Measurements from ENCODE around the gene WDR70. TPM values are rescaled to one million over a fixed set of nuclear protein-coding genes. Genes with fewer than 3 reads are reported as not detected.
"Not testable (repeated sequence)": the region's sequence is repeated elsewhere in the genome, so short reads cannot be mapped to it uniquely, and the experiment has no call there.

WDR70 gene
- total RNA-seq, 1 experiment from 2014 or later: 31.3 TPM

GRCh38 chr5:37578176-37578575, 199.1 kb downstream of the WDR70 start:
- H3K27me3 Mint-ChIP-seq (ENCODE audit: insufficient read depth, unreplicated experiment): no peaks in the 10 kb centered on the region
- H3K27ac Mint-ChIP-seq (ENCODE audit: low read depth, unreplicated experiment): no peak overlapping the region
- DNase-seq (ENCODE audit: unreplicated experiment): no peak
- ChIA-PET CTCF (interaction anchor here (0.5 kb wide), 1 partner anchor 158 kb away, joined by 4 read pairs; no protein-coding TSS in a partner anchor), POLR2A (interaction anchor here (0.7 kb wide), 1 partner anchor 13 kb away, joined by 3 read pairs; no protein-coding TSS in a partner anchor)
- no peaks in the 10 kb centered on the region for H3K4me1 Mint-ChIP-seq (ENCODE audit: insufficient read depth, unreplicated experiment)
- TF ChIP-seq CTCF (IDR thresholded peaks at IDR 0.05; ENCODE audit: unreplicated experiment): no peak
- no peak overlapping the region for H3K4me3 Mint-ChIP-seq (ENCODE audit: unreplicated experiment)
- peaks cover 7% of the 10 kb centered on the region for H3K9me3 Mint-ChIP-seq (ENCODE audit: unreplicated experiment)
- intact Hi-C loops (cut with micrococcal nuclease): no loop called here
- no TSS peak for BruUV-seq (replicated peaks)
- no peaks in the 10 kb centered on the region for H3K36me3 Mint-ChIP-seq (ENCODE audit: insufficient read depth, unreplicated experiment)

- DNase-seq (ENCODE audit: unreplicated experiment): no peak
- no peak overlapping the region for H3K27ac Mint-ChIP-seq (ENCODE audit: low read depth, unreplicated experiment)
- no peaks in the 10 kb centered on the region for H3K36me3 Mint-ChIP-seq (ENCODE audit: insufficient read depth, unreplicated experiment)
- H3K27me3 Mint-ChIP-seq (ENCODE audit: insufficient read depth, unreplicated experiment): no peaks in the 10 kb centered on the region
- intact Hi-C loops (cut with micrococcal nuclease): no loop called here
- no peaks in the 10 kb centered on the region for H3K4me1 Mint-ChIP-seq (ENCODE audit: insufficient read depth, unreplicated experiment)
- H3K4me3 Mint-ChIP-seq (ENCODE audit: unreplicated experiment): no peak overlapping the region
- BruUV-seq (replicated peaks): no TSS peak
- ChIA-PET POLR2A (no interaction called here), CTCF (no interaction called here)
- H3K9me3 Mint-ChIP-seq (ENCODE audit: unreplicated experiment): no peaks in the 10 kb centered on the region
- no peak for TF ChIP-seq CTCF (IDR thresholded peaks at IDR 0.05; ENCODE audit: unreplicated experiment)
Observed at GRCh38 chr5:37580106-37580505, 201.0 kb downstream of the WDR70 start.

- intact Hi-C loops (cut with micrococcal nuclease): no loop called here
- Mint-ChIP-seq H3K36me3 (ENCODE audit: insufficient read depth, unreplicated experiment) (no peaks in the 10 kb centered on the region), H3K4me3 (ENCODE audit: unreplicated experiment) (no peak overlapping the region), H3K27ac (ENCODE audit: low read depth, unreplicated experiment) (no peak overlapping the region), H3K9me3 (ENCODE audit: unreplicated experiment) (no peaks in the 10 kb centered on the region), H3K27me3 (ENCODE audit: insufficient read depth, unreplicated experiment) (no peaks in the 10 kb centered on the region), H3K4me1 (ENCODE audit: insufficient read depth, unreplicated experiment) (no peaks in the 10 kb centered on the region)
- BruUV-seq (replicated peaks): no TSS peak
- ChIA-PET POLR2A (no interaction called here), CTCF (interaction anchor here (1.5 kb wide), 1 partner anchor 38 kb away, joined by 3 read pairs; no protein-coding TSS in a partner anchor)
- no peak for DNase-seq (ENCODE audit: unreplicated experiment)
- no peak for TF ChIP-seq CTCF (IDR thresholded peaks at IDR 0.05; ENCODE audit: unreplicated experiment)
Observed at GRCh38 chr5:37582202-37582601, 203.1 kb downstream of the WDR70 start.

- POLR2A ChIA-PET: not testable (repeated sequence)
Observed at GRCh38 chr5:37593292-37593691, 214.2 kb downstream of the WDR70 start.

GRCh38 chr5:37594864-37595263, 215.7 kb downstream of the WDR70 start:
- POLR2A ChIA-PET; H3K4me3 Mint-ChIP-seq (ENCODE audit: unreplicated experiment); H3K9me3 Mint-ChIP-seq (ENCODE audit: unreplicated experiment); H3K27ac Mint-ChIP-seq (ENCODE audit: low read depth, unreplicated experiment); DNase-seq (ENCODE audit: unreplicated experiment); H3K36me3 Mint-ChIP-seq (ENCODE audit: insufficient read depth, unreplicated experiment); H3K27me3 Mint-ChIP-seq (ENCODE audit: insufficient read depth, unreplicated experiment); H3K4me1 Mint-ChIP-seq (ENCODE audit: insufficient read depth, unreplicated experiment); BruUV-seq (replicated peaks); intact Hi-C loops (cut with micrococcal nuclease): not testable (repeated sequence)
- CTCF ChIA-PET: interaction anchor here (0.6 to 0.7 kb wide), 2 partner anchors 17 to 186 kb away, joined by 3 to 4 read pairs; no protein-coding TSS in a partner anchor

More at GRCh38 chr5:37593292-37593691, 214.2 kb downstream of the WDR70 start:
- BruUV-seq (replicated peaks); DNase-seq (ENCODE audit: unreplicated experiment); H3K4me1 Mint-ChIP-seq (ENCODE audit: insufficient read depth, unreplicated experiment); H3K27me3 Mint-ChIP-seq (ENCODE audit: insufficient read depth, unreplicated experiment); intact Hi-C loops (cut with micrococcal nuclease); H3K27ac Mint-ChIP-seq (ENCODE audit: low read depth, unreplicated experiment); CTCF ChIA-PET; H3K9me3 Mint-ChIP-seq (ENCODE audit: unreplicated experiment); H3K36me3 Mint-ChIP-seq (ENCODE audit: insufficient read depth, unreplicated experiment); H3K4me3 Mint-ChIP-seq (ENCODE audit: unreplicated experiment): not testable (repeated sequence)
